WTC11 (cell line): ENCODE data around the gene NR1D1.

Source experiments
- FOXK1 ChIP-seq: sonication (generic); formaldehyde crosslinking; IDR thresholded peaks from 2 replicates; pipeline ENCODE4 v1.8.0; 2022; ENCODE audit warnings: mild to moderate bottlenecking, moderate library complexity, missing genetic modification reagents
- GTF2I ChIP-seq: fragments of 250-450 bp; sonication (Bioruptor Pico); conservative IDR thresholded peaks from 2 replicates; pipeline ENCODE4 v1.4.0; 2021; ENCODE audit warnings: mild to moderate bottlenecking
- IRF2 ChIP-seq: sonication (generic); formaldehyde crosslinking; IDR thresholded peaks from 2 replicates; pipeline ENCODE4 v1.8.0; 2022; ENCODE audit warnings: low read depth, missing genetic modification reagents, borderline replicate concordance
- MAX ChIP-seq: sonication (generic); formaldehyde crosslinking; IDR thresholded peaks from 2 replicates; pipeline ENCODE4 v1.8.0; 2022; ENCODE audit warnings: mild to moderate bottlenecking, missing genetic modification reagents
- TEAD4 ChIP-seq: sonication (generic); formaldehyde crosslinking; IDR thresholded peaks from 2 replicates; pipeline ENCODE4 v1.8.0; 2022; ENCODE audit warnings: mild to moderate bottlenecking, missing genetic modification reagents
- USF1 ChIP-seq: sonication (generic); formaldehyde crosslinking; IDR thresholded peaks from 2 replicates; pipeline ENCODE4 v1.8.0; 2022; ENCODE audit warnings: mild to moderate bottlenecking, missing genetic modification reagents
- ZNF138 ChIP-seq: sonication (generic); formaldehyde crosslinking; conservative IDR thresholded peaks from 2 replicates; pipeline ENCODE4 v1.8.1; 2022; ENCODE audit warnings: mild to moderate bottlenecking, moderate library complexity, missing genetic modification reagents
- ZNF317 ChIP-seq: sonication (generic); formaldehyde crosslinking; IDR thresholded peaks from 2 replicates; pipeline ENCODE4 v1.8.1; 2023; ENCODE audit warnings: low read depth, mild to moderate bottlenecking, moderate library complexity, missing genetic modification reagents, borderline replicate concordance
- TF ChIP-seq, protein P1 (sequence below): fragments of 200-600 bp; IDR thresholded peaks from 2 replicates; pipeline ENCODE4 v1.8.0; 2022; ENCODE audit warnings: antibody characterized with exemption
- TF ChIP-seq, protein P2 (sequence below): sonication (generic); formaldehyde crosslinking; conservative IDR thresholded peaks from 2 replicates; pipeline ENCODE4 v1.8.1; 2022; ENCODE audit warnings: mild to moderate bottlenecking, missing genetic modification reagents

DNA sequence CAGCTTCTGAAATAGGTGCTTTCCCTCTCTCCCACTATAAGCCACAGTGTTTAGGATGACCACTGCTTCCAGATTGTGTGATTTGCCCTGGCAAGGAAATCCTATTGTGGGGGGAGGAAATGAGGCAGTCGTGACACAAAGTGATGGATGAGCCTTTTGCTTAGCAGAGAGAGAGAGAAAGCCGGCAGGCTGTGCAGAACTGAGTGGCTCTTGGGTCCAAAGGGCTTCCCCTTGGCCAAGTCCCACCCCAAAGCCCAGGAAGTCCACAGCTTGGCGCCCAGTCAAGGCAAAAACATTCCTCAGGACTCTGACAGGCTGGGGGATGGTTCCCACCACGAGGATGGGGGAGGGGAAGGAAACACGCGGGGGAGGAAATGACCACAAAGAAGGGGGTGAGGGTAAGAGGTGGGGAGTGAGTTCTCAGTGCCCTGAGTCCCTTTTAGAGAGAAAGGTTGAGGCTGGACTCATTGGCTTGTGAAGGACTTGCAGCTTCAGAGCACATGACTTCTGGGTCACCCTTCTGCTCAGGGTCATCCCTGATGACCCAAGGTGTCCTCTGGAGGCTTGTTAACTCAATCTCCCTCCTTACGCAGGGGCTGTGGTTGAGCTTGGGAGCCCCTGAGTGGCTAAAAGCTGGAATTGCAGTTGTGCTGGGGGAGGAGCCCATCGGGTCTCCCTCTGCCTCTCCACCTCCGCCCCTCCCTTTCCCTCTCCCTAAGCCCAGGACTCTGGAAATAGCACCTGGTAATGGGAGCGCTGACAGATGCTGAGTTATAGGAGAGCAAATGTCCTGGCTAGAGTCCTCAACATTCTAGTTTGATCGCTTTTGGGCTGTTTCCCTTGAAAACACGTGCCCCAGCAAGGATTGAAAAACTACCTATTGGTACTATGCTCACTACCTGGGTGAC lies 11.1 kb upstream of the NR1D1 start:
- TF ChIP-seq, protein P1, sequence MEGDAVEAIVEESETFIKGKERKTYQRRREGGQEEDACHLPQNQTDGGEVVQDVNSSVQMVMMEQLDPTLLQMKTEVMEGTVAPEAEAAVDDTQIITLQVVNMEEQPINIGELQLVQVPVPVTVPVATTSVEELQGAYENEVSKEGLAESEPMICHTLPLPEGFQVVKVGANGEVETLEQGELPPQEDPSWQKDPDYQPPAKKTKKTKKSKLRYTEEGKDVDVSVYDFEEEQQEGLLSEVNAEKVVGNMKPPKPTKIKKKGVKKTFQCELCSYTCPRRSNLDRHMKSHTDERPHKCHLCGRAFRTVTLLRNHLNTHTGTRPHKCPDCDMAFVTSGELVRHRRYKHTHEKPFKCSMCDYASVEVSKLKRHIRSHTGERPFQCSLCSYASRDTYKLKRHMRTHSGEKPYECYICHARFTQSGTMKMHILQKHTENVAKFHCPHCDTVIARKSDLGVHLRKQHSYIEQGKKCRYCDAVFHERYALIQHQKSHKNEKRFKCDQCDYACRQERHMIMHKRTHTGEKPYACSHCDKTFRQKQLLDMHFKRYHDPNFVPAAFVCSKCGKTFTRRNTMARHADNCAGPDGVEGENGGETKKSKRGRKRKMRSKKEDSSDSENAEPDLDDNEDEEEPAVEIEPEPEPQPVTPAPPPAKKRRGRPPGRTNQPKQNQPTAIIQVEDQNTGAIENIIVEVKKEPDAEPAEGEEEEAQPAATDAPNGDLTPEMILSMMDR = peak; percentile 28; the same call in 1 of the 2 replicates
- TF ChIP-seq, protein P2, sequence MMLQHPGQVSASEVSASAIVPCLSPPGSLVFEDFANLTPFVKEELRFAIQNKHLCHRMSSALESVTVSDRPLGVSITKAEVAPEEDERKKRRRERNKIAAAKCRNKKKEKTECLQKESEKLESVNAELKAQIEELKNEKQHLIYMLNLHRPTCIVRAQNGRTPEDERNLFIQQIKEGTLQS (CRISPR knock-in tag) = no peak
- TF ChIP-seq TEAD4 = no peak
- TF ChIP-seq IRF2 (CRISPR knock-in tag) = no peak
- TF ChIP-seq GTF2I (CRISPR knock-in tag) = no peak
- no peak for TF ChIP-seq USF1 (CRISPR knock-in tag)
- TF ChIP-seq FOXK1 (CRISPR knock-in tag) = no peak
- no peak for TF ChIP-seq ZNF317
- TF ChIP-seq ZNF138 = no peak
- TF ChIP-seq MAX (CRISPR knock-in tag) = peak; percentile 41; the same call in 1 of the 2 replicates
